ENCODE data around the gene ECE1. TPM values are rescaled to one million over a fixed set of nuclear protein-coding genes. Genes with fewer than 3 reads are reported as not detected.
"Not testable (repeated sequence)": the region's sequence is repeated elsewhere in the genome, so short reads cannot be mapped to it uniquely, and the experiment has no call there.

ECE1 gene
- polyA plus RNA-seq, 3 donors = 43.8 to 51.4 (median 44.4) TPM

- DNase-seq (ENCODE audit: low read depth in 3 of 3, low spot score in 2 of 3) = peak; percentile 44 to 58 (median 49)
Measured at GRCh38 chr1:21232044-21232443, 58.2 kb downstream of the ECE1 start.

- no peak for DNase-seq (ENCODE audit: low read depth in 3 of 3, low spot score in 2 of 3)
Measured at GRCh38 chr1:21229246-21230000, 60.8 kb downstream of the ECE1 start.

- not testable (repeated sequence) for DNase-seq (ENCODE audit: low read depth in 3 of 3, low spot score in 2 of 3)
Measured at GRCh38 chr1:21228224-21228623, 62.0 kb downstream of the ECE1 start.

- DNase-seq (ENCODE audit: low read depth in 3 of 3, low spot score in 2 of 3) = no peak
Measured at GRCh38 chr1:21225065-21225464, 65.2 kb downstream of the ECE1 start.

GRCh38 chr1:21220815-21221214 lies 69.4 kb downstream of the ECE1 start:
- DNase-seq (ENCODE audit: low read depth in 3 of 3, low spot score in 2 of 3) = no peak

- no peak for DNase-seq (ENCODE audit: low read depth in 3 of 3, low spot score in 2 of 3)
Measured at GRCh38 chr1:21219674-21220073, 70.6 kb downstream of the ECE1 start.

- DNase-seq (ENCODE audit: low read depth in 3 of 3, low spot score in 2 of 3) = no peak
Measured at GRCh38 chr1:21217812-21218596, 72.3 kb downstream of the ECE1 start.

- DNase-seq (ENCODE audit: low read depth in 3 of 3, low spot score in 2 of 3) = no peak
Measured at GRCh38 chr1:21216835-21217811, 73.1 kb downstream of the ECE1 start.

- DNase-seq (ENCODE audit: low read depth in 3 of 3, low spot score in 2 of 3) = no peak
Measured at GRCh38 chr1:21212126-21212525, 78.1 kb downstream of the ECE1 start.

GRCh38 chr1:21208137-21208700 lies 82.0 kb downstream of the ECE1 start:
- DNase-seq (ENCODE audit: low read depth in 3 of 3, low spot score in 2 of 3) = not testable (repeated sequence)

GRCh38 chr1:21206117-21206516 lies 84.1 kb downstream of the ECE1 start:
- DNase-seq (ENCODE audit: low read depth in 3 of 3, low spot score in 2 of 3) = no peak

GRCh38 chr1:21205416-21205815 lies 84.8 kb downstream of the ECE1 start:
- no peak for DNase-seq (ENCODE audit: low read depth in 3 of 3, low spot score in 2 of 3)

GRCh38 chr1:21201650-21202049 lies 88.6 kb downstream of the ECE1 start:
- no peak for DNase-seq (ENCODE audit: low read depth in 3 of 3, low spot score in 2 of 3)

- DNase-seq (ENCODE audit: low read depth in 3 of 3, low spot score in 2 of 3) = not testable (repeated sequence)
Measured at GRCh38 chr1:21201238-21201637, 89.0 kb downstream of the ECE1 start.

- no peak for DNase-seq (ENCODE audit: low read depth in 3 of 3, low spot score in 2 of 3)
Measured at GRCh38 chr1:21200767-21201166, 89.5 kb downstream of the ECE1 start.

GRCh38 chr1:21198929-21199328 lies 91.3 kb downstream of the ECE1 start:
- DNase-seq (ENCODE audit: low read depth in 3 of 3, low spot score in 2 of 3) = no peak

GRCh38 chr1:21192871-21193270 lies 97.4 kb downstream of the ECE1 start:
- no peak for DNase-seq (ENCODE audit: low read depth in 3 of 3, low spot score in 2 of 3)

GRCh38 chr1:21192284-21192683 lies 98.0 kb downstream of the ECE1 start:
- DNase-seq (ENCODE audit: low read depth in 3 of 3, low spot score in 2 of 3) = no peak

- DNase-seq (ENCODE audit: low read depth in 3 of 3, low spot score in 2 of 3) = not testable (repeated sequence)
Measured at GRCh38 chr1:21190771-21191170, 99.5 kb downstream of the ECE1 start.

- DNase-seq (ENCODE audit: low read depth in 3 of 3, low spot score in 2 of 3) = no peak
Measured at GRCh38 chr1:21189906-21190500, 100.3 kb downstream of the ECE1 start.

All from right renal cortex interstitium (tissue), 3 donors.